ENCODE data around the gene BSPH1. TPM values are rescaled to one million over a fixed set of nuclear protein-coding genes. Genes with fewer than 3 reads are reported as not detected.
"Not testable (repeated sequence)": the region's sequence is repeated elsewhere in the genome, so short reads cannot be mapped to it uniquely, and the experiment has no call there.

Gene BSPH1
- total and polyA plus RNA-seq, 2 of the 13 experiments (the other 11 are each of a cell fraction or from before 2014, with no cell fraction given): not detected

DNA sequence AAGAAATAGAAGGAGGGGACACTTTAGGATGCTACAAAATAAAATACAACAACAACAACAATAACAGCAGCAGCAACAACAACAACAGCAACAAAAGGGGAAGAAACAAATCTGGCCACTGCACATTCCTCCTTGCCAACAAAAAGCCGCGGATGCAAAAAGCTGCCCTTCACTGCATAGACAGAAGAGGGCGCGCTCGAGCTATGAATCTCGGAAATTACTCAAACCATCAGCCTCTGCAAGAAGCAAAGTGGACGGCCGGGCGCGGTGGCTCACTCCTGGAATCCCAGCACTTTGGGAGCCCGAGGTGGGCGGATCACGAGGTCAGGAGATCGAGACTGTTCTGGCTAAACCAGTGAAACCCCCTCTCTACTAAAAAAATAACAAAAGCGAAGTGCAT is 71.9 kb downstream of the BSPH1 start (continued):
- TF ChIP-seq, protein P1, sequence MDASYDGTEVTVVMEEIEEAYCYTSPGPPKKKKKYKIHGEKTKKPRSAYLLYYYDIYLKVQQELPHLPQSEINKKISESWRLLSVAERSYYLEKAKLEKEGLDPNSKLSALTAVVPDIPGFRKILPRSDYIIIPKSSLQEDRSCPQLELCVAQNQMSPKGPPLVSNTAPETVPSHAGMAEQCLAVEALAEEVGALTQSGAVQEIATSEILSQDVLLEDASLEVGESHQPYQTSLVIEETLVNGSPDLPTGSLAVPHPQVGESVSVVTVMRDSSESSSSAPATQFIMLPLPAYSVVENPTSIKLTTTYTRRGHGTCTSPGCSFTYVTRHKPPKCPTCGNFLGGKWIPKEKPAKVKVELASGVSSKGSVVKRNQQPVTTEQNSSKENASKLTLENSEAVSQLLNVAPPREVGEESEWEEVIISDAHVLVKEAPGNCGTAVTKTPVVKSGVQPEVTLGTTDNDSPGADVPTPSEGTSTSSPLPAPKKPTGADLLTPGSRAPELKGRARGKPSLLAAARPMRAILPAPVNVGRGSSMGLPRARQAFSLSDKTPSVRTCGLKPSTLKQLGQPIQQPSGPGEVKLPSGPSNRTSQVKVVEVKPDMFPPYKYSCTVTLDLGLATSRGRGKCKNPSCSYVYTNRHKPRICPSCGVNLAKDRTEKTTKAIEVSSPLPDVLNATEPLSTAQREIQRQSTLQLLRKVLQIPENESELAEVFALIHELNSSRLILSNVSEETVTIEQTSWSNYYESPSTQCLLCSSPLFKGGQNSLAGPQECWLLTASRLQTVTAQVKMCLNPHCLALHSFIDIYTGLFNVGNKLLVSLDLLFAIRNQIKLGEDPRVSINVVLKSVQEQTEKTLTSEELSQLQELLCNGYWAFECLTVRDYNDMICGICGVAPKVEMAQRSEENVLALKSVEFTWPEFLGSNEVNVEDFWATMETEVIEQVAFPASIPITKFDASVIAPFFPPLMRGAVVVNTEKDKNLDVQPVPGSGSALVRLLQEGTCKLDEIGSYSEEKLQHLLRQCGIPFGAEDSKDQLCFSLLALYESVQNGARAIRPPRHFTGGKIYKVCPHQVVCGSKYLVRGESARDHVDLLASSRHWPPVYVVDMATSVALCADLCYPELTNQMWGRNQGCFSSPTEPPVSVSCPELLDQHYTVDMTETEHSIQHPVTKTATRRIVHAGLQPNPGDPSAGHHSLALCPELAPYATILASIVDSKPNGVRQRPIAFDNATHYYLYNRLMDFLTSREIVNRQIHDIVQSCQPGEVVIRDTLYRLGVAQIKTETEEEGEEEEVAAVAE (CRISPR knock-in tag; IDR thresholded peaks at IDR 0.05; ENCODE audit: borderline replicate concordance): peak; percentile 74; the same call in 1 of the 2 replicates
- TF ChIP-seq ZNF557 (CRISPR knock-in tag; IDR thresholded peaks at IDR 0.05): peak; percentile 97
- peak; percentile 80; the same call in 1 of the 2 replicates for TF ChIP-seq ZSCAN20 (CRISPR knock-in tag; IDR thresholded peaks at IDR 0.05; ENCODE audit: borderline replicate concordance)
- peak; percentile 89; the same call in 1 of the 2 replicates for TF ChIP-seq ZFP1 (CRISPR knock-in tag; IDR thresholded peaks at IDR 0.05)
- TF ChIP-seq TP53 (CRISPR knock-in tag; conservative IDR thresholded peaks at IDR 0.05): peak; percentile 73; the same call in 1 of the 2 replicates
- peak; percentile 75 for TF ChIP-seq FOXA3 (CRISPR knock-in tag; IDR thresholded peaks at IDR 0.05)
- TF ChIP-seq MXD4 (CRISPR knock-in tag; IDR thresholded peaks at IDR 0.05): peak; percentile 81
- 0 out of 2 replicates have a peak, but pooled peaks have one; percentile 53 for TF ChIP-seq ISL2 (CRISPR knock-in tag; IDR thresholded peaks at IDR 0.05)
- TF ChIP-seq KDM1A (CRISPR knock-in tag; IDR thresholded peaks at IDR 0.05): peak; percentile 93
- TF ChIP-seq NCOA2 (CRISPR knock-in tag; IDR thresholded peaks at IDR 0.05): peak; percentile 45; the same call in 1 of the 2 replicates
- TF ChIP-seq ZNF264 (CRISPR knock-in tag; IDR thresholded peaks at IDR 0.05): peak; percentile 88
- TF ChIP-seq ZBTB25 (CRISPR knock-in tag; IDR thresholded peaks at IDR 0.05): peak; percentile 89
- TF ChIP-seq, protein P2, sequence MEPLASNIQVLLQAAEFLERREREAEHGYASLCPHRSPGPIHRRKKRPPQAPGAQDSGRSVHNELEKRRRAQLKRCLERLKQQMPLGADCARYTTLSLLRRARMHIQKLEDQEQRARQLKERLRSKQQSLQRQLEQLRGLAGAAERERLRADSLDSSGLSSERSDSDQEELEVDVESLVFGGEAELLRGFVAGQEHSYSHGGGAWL (CRISPR knock-in tag; IDR thresholded peaks at IDR 0.05): peak; percentile 80; the same call in 1 of the 2 replicates
- TF ChIP-seq SP1 (IDR thresholded peaks at IDR 0.05): not testable (repeated sequence)
- peak; percentile 59; the same call in 1 of the 2 replicates for TF ChIP-seq SP1 (CRISPR knock-in tag; IDR thresholded peaks at IDR 0.05)
- TF ChIP-seq ZFP36L2 (CRISPR knock-in tag; IDR thresholded peaks at IDR 0.05): 0 out of 2 replicates have a peak, but pooled peaks have one; percentile 56
- TF ChIP-seq ATF2 (CRISPR knock-in tag; IDR thresholded peaks at IDR 0.05): peak; percentile 82
- TF ChIP-seq ZNF335 (CRISPR knock-in tag; IDR thresholded peaks at IDR 0.05): peak; percentile 82
- peak; percentile 50 for TF ChIP-seq NFYB (CRISPR knock-in tag; IDR thresholded peaks at IDR 0.05)
- TF ChIP-seq ZBTB21 (CRISPR knock-in tag; IDR thresholded peaks at IDR 0.05): peak; percentile 49; the same call in 1 of the 2 replicates
- TF ChIP-seq MIER3 (CRISPR knock-in tag; IDR thresholded peaks at IDR 0.05; ENCODE audit: borderline replicate concordance): peak; percentile 95; the same call in 1 of the 2 replicates
- peak; percentile 80; the same call in 1 of the 2 replicates for TF ChIP-seq HOXA5 (CRISPR knock-in tag; IDR thresholded peaks at IDR 0.05)
- TF ChIP-seq NFYC (CRISPR knock-in tag; IDR thresholded peaks at IDR 0.05): peak; percentile 58; the same call in 1 of the 2 replicates
- TF ChIP-seq TOE1 (CRISPR knock-in tag; IDR thresholded peaks at IDR 0.05): 0 out of 2 replicates have a peak, but pooled peaks have one; percentile 70
- TF ChIP-seq FOXK1 (CRISPR knock-in tag; IDR thresholded peaks at IDR 0.05; ENCODE audit: borderline replicate concordance, low read depth): peak; percentile 79; the same call in 1 of the 2 replicates
- peak; percentile 64; the same call in 1 of the 2 replicates for TF ChIP-seq ZNF720 (CRISPR knock-in tag; IDR thresholded peaks at IDR 0.05)
